ENCODE measurements around the gene EZR. TPM values are rescaled to one million over a fixed set of nuclear protein-coding genes. Genes with fewer than 3 reads are reported as not detected.
"Not testable (repeated sequence)": the region's sequence is repeated elsewhere in the genome, so short reads cannot be mapped to it uniquely, and the experiment has no call there.

EZR gene
- total RNA-seq, 2 experiments from 2014 or later = 235 to 257 TPM

- H3K9me3 Mint-ChIP-seq = no peaks in the 10 kb centered on the region
- DNase-seq (no peak), ATAC-seq (ENCODE audit: low read depth) (no peak)
- peaks cover 62% of the 10 kb centered on the region for H3K4me1 Mint-ChIP-seq
- H3K4me3 Mint-ChIP-seq = no peak overlapping the region
- H3K27me3 Mint-ChIP-seq = no peaks in the 10 kb centered on the region
- H3K36me3 Mint-ChIP-seq = peaks cover 21% of the 10 kb centered on the region
- H3K27ac Mint-ChIP-seq = no peak overlapping the region
- POLR2A ChIA-PET = interaction anchor here (0.7 to 1.1 kb wide), 2 partner anchors 16 to 76 kb away, joined by 3 read pairs; no protein-coding TSS in a partner anchor
Measured at GRCh38 chr6:158793432-158793831, 25.7 kb downstream of the EZR start.

DNA sequence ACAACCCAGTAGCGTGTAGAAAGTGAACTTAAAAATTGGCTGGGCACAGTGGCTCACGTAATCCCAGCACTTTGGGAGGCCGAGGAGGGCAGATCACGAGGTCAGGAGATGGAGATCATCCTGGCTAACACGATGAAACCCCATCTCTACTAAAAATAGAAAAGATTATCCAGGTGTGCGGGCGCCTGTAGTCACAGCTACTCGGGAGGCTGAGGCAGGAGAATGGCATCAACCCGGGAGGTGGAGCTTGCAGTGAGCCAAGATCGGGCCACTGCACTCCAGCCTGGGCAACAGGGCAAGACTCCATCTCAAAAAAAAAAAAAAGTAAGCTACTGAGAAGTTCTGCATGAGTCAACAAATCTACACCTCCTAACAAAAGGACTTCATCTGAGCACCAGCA, 26.7 kb downstream of the EZR start:
- not testable (repeated sequence) for ATAC-seq (ENCODE audit: low read depth); DNase-seq; H3K4me3 Mint-ChIP-seq; H3K9me3 Mint-ChIP-seq; H3K27ac Mint-ChIP-seq; H3K27me3 Mint-ChIP-seq
- POLR2A ChIA-PET = interaction anchor here (0.9 to 1.1 kb wide), 2 partner anchors 25 to 77 kb away, joined by 3 to 5 read pairs; no protein-coding TSS in a partner anchor
- peaks cover 18% of the 10 kb centered on the region for H3K36me3 Mint-ChIP-seq
- H3K4me1 Mint-ChIP-seq = peaks cover 58% of the 10 kb centered on the region

DNA sequence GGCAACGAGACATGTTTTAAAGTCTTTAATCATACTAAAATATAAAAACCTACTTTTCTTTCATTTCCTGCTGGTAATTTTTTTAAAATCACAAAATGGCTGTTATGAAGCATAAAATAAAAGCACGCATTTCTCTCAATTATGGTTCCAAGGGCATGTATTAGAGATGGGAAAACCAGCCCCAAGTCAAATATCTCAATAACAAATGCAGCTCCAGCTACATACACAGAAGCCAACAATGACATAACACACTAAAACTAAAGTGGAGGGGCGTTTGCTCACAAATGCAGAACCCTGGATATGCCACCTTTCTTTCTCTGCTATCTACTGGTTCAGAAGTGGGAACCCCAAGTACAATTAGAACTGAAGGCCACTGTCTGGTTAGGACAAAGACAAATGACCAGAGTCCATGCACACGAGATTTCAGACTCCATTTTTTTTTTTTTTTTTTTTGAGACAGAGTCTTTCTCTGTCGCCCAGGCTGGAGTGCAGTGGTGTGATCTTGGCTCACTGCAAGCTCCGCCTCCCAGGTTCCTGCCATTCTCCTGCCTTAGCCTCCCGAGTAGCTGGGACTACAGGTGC, 27.8 kb downstream of the EZR start:
- no peak for DNase-seq
- Mint-ChIP-seq H3K4me1 (peaks cover 50% of the 10 kb centered on the region), H3K27ac (peak overlapping the region; percentile 46), H3K9me3 (no peaks in the 10 kb centered on the region), H3K36me3 (peaks cover 18% of the 10 kb centered on the region), H3K4me3 (no peak overlapping the region), H3K27me3 (no peaks in the 10 kb centered on the region)
- POLR2A ChIA-PET = interaction anchor here (0.8 kb wide), 1 partner anchor 1250 kb away, joined by 5 read pairs; no protein-coding TSS in a partner anchor
- no peak for ATAC-seq (ENCODE audit: low read depth)

GRCh38 chr6:158789115-158789917, 29.9 kb downstream of the EZR start:
- peaks cover 22% of the 10 kb centered on the region for H3K36me3 Mint-ChIP-seq
- H3K4me1 Mint-ChIP-seq = peaks cover 44% of the 10 kb centered on the region
- H3K27ac Mint-ChIP-seq = peak overlapping the region; percentile 91
- peak overlapping the region; percentile 80 for H3K4me3 Mint-ChIP-seq
- POLR2A ChIA-PET = interaction anchor here (0.6 to 2.1 kb wide), 8 partner anchors 14 to 211 kb away, joined by 3 to 17 read pairs (median 6); partner anchors contain the start of gene EZR
- no peaks in the 10 kb centered on the region for H3K9me3 Mint-ChIP-seq
- peak; percentile 100 for ATAC-seq (ENCODE audit: low read depth)
- H3K27me3 Mint-ChIP-seq = no peaks in the 10 kb centered on the region
- DNase-seq = peak; percentile 58

- DNase-seq = no peak
- Mint-ChIP-seq H3K36me3 (peaks cover 27% of the 10 kb centered on the region), H3K9me3 (no peaks in the 10 kb centered on the region), H3K4me3 (no peak overlapping the region), H3K27me3 (no peaks in the 10 kb centered on the region), H3K4me1 (peaks cover 42% of the 10 kb centered on the region), H3K27ac (peak overlapping the region; percentile 61)
- POLR2A ChIA-PET = no interaction called here
- no peak for ATAC-seq (ENCODE audit: low read depth)
Measured at GRCh38 chr6:158787395-158787794, 31.8 kb downstream of the EZR start.

DNA sequence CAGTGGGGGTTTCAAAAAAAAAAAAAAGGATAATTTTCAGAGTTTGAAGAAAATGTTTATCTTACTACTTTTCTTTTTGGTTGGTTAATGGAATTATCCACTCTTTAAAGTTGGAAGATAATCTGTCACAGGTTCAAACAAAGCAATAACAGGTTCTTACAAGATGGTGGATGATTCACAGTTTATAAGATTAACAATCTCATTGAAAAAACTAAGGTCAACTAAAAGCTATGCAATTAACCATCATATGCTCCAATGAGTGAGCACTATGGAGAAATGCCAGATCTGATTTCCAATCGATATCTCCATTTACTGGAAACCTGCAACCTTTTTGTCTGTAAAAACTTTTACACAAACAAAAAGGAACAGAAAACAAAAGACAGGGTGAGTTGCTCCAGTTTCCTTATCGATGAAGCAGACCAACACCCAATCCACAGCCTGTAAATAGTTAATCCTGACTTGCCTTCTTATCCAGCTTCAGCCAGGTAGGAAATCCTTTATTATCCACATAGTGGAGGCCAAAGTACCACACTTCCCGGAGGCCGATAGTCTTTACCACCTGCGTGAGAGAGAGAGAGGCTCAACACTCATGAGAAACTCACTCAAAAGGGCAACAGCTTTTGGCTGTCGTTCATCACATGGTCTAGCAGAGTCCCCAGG, 32.4 kb downstream of the EZR start:
- POLR2A ChIA-PET = no interaction called here

GRCh38 chr6:158785036-158785435, 34.1 kb downstream of the EZR start:
- Mint-ChIP-seq H3K9me3 (no peaks in the 10 kb centered on the region), H3K36me3 (peaks cover 41% of the 10 kb centered on the region), H3K27ac (no peak overlapping the region), H3K4me3 (no peak overlapping the region), H3K4me1 (peaks cover 34% of the 10 kb centered on the region), H3K27me3 (no peaks in the 10 kb centered on the region)
- no peak for DNase-seq
- POLR2A ChIA-PET = interaction anchor here (0.6 to 1.0 kb wide), 2 partner anchors 28 to 573 kb away, joined by 3 read pairs; no protein-coding TSS in a partner anchor
- ATAC-seq (ENCODE audit: low read depth) = no peak

More for the DNA sequence above, 32.4 kb downstream of the EZR start:
- H3K27me3 Mint-ChIP-seq = no peaks in the 10 kb centered on the region
- no peak overlapping the region for H3K4me3 Mint-ChIP-seq
- H3K27ac Mint-ChIP-seq = peak overlapping the region; percentile 16
- H3K4me1 Mint-ChIP-seq = peaks cover 42% of the 10 kb centered on the region
- DNase-seq (no peak), ATAC-seq (ENCODE audit: low read depth) (no peak)
- peaks cover 31% of the 10 kb centered on the region for H3K36me3 Mint-ChIP-seq
- no peaks in the 10 kb centered on the region for H3K9me3 Mint-ChIP-seq

GRCh38 chr6:158784505-158784904, 34.7 kb downstream of the EZR start:
- Mint-ChIP-seq H3K4me1 (peaks cover 29% of the 10 kb centered on the region), H3K27ac (peak overlapping the region; percentile 21), H3K36me3 (peaks cover 41% of the 10 kb centered on the region), H3K4me3 (no peak overlapping the region), H3K9me3 (no peaks in the 10 kb centered on the region), H3K27me3 (no peaks in the 10 kb centered on the region)
- POLR2A ChIA-PET = interaction anchor here (0.6 to 1.0 kb wide), 2 partner anchors 29 to 572 kb away, joined by 3 read pairs; no protein-coding TSS in a partner anchor
- no peak for DNase-seq
- no peak for ATAC-seq (ENCODE audit: low read depth)

DNA sequence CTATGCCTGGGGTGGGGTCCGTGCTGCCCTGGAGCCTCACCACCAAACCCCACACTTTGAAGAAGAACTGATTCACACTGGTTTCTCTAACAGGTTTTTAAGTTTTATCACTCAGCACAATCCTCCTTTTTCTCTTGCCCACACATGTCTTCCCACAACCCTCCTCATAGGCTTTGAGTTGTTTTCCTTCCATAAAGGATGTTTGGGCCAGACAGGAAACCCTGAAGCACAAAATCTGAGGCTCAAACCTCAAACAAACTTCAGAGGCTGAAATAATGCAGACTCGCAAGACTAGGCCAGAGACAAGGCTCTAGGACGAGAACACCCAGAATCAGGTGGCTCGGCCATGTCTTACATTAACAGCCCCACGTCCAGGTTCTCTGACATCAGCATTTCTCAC, 35.3 kb downstream of the EZR start:
- POLR2A ChIA-PET = no interaction called here
- no peak for ATAC-seq (ENCODE audit: low read depth)
- no peak for DNase-seq
- Mint-ChIP-seq H3K4me3 (no peak overlapping the region), H3K27ac (peak overlapping the region; percentile 56), H3K4me1 (peaks cover 22% of the 10 kb centered on the region), H3K36me3 (peaks cover 46% of the 10 kb centered on the region), H3K27me3 (no peaks in the 10 kb centered on the region), H3K9me3 (no peaks in the 10 kb centered on the region)

DNA sequence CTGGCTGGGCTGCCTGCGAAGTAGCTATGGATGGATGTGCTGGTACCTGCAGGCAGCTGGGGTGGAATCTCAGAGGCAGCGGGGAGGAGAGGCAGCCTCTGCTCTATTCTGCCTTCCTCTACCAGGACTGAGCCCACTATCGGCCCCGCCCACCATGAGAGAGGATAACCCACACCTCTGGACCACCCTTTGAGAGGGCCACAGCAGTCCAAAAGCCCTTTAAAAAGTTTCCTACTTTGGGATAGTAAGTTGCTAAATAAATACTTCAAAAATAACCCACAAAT, 36.1 kb downstream of the EZR start:
- no peak for DNase-seq
- no peaks in the 10 kb centered on the region for H3K27me3 Mint-ChIP-seq
- no peak for ATAC-seq (ENCODE audit: low read depth)
- H3K4me1 Mint-ChIP-seq = peaks cover 22% of the 10 kb centered on the region
- no peaks in the 10 kb centered on the region for H3K9me3 Mint-ChIP-seq
- H3K4me3 Mint-ChIP-seq = no peak overlapping the region
- H3K27ac Mint-ChIP-seq = no peak overlapping the region
- H3K36me3 Mint-ChIP-seq = peaks cover 47% of the 10 kb centered on the region
- POLR2A ChIA-PET = interaction anchor here (1.3 kb wide), 1 partner anchor 41 kb away, joined by 3 read pairs; no protein-coding TSS in a partner anchor

GRCh38 chr6:158782432-158783166, 36.6 kb downstream of the EZR start:
- no peak for DNase-seq
- POLR2A ChIA-PET = interaction anchor here (1.3 kb wide), 1 partner anchor 42 kb away, joined by 3 read pairs; no protein-coding TSS in a partner anchor
- no peaks in the 10 kb centered on the region for H3K9me3 Mint-ChIP-seq
- H3K27ac Mint-ChIP-seq = no peak overlapping the region
- H3K36me3 Mint-ChIP-seq = peaks cover 48% of the 10 kb centered on the region
- peaks cover 22% of the 10 kb centered on the region for H3K4me1 Mint-ChIP-seq
- H3K4me3 Mint-ChIP-seq = no peak overlapping the region
- ATAC-seq (ENCODE audit: low read depth) = no peak
- no peaks in the 10 kb centered on the region for H3K27me3 Mint-ChIP-seq

- Mint-ChIP-seq H3K27ac (no peak overlapping the region), H3K9me3 (no peaks in the 10 kb centered on the region), H3K4me1 (peaks cover 24% of the 10 kb centered on the region), H3K27me3 (no peaks in the 10 kb centered on the region), H3K4me3 (no peak overlapping the region), H3K36me3 (peaks cover 54% of the 10 kb centered on the region)
- DNase-seq (no peak), ATAC-seq (ENCODE audit: low read depth) (no peak)
- POLR2A ChIA-PET = no interaction called here
Measured at GRCh38 chr6:158781692-158782373, 37.3 kb downstream of the EZR start.

Data from activated naive CD8-positive, alpha-beta T cell treated with anti-CD3 and anti-CD28 coated beads, Interleukin-2, amount 10 ng/mL, durations not matched to agents 7 days and 5 days (primary cell).